Keratinocyte (primary cell): ENCODE measurements around the gene SCAP.

Experiments used
- CTCF ChIP-seq, 3 experiments: IDR thresholded peaks in 1 of 3; conservative IDR thresholded peaks in 1 of 3; optimal IDR thresholded peaks in 1 of 3; 2 replicates in 2 of 3; 3 replicates in 1 of 3; pipeline versions ENCODE3 to v1.5.1; 2011; ENCODE audit warnings: low read length in 3 of 3, mild to moderate bottlenecking in 3 of 3, moderate library complexity in 2 of 3, control low read depth in 1 of 3, inconsistent platforms in 1 of 3; ENCODE audit not compliant: insufficient read depth in 2 of 3; ENCODE audit errors: extremely low read depth in 1 of 3
- EZH2 ChIP-seq: IDR thresholded peaks from one replicate; pipeline ENCODE4 v1.6.1; 2012; ENCODE audit warnings: inconsistent platforms, mild to moderate bottlenecking, low read length, moderate library complexity

- TF ChIP-seq CTCF (optimal IDR thresholded peaks at IDR 0.05 in 1 of 3, IDR thresholded peaks at IDR 0.05 in 1 of 3, conservative IDR thresholded peaks at IDR 0.05 in 1 of 3; ENCODE audit: extremely low read depth in 1 of 3, insufficient read depth in 2 of 3, low read length in 3 of 3): peak; percentile 86 to 93 (median 91)
- no peak for TF ChIP-seq EZH2
These were observed 46.6 kb upstream of the SCAP start for GRCh38 chr3:47522082-47522987.
